K562 (cell line): ENCODE results near the gene NDUFV3. TPM values are rescaled to one million over a fixed set of nuclear protein-coding genes. Genes with fewer than 3 reads are reported as not detected.
A peak's percentile ranks its signal among the peaks of the same experiment; 100 is the strongest.
"Not testable (repeated sequence)": the region's sequence is repeated elsewhere in the genome, so short reads cannot be mapped to it uniquely, and the experiment has no call there.

ENCODE experiments used
- ATAC-seq: fragments of 200-7000 bp; cut with Tn5 transposase; 3 replicates; pipeline ENCODE4 v1.9.1; 2020; ENCODE audit warnings: moderate library complexity
- BruUV-seq: library from RNA; stranded (reverse); fragments of 400-500 nt; replicated peaks from 2 replicates; lab custom pipeline; 2021; lab: Mats Ljungman, UMichigan
- CTCF ChIA-PET: fragments of 300-600 bp; formaldehyde crosslinking; extraction: SDS; loops from one replicate; lab custom pipeline; 2021; ENCODE audit warnings: low intra/inter-chr PET ratio; lab: Yijun Ruan, JAX
- POLR2A ChIA-PET: fragments of 300-600, 350-650 bp; sonication (Branson Sonifier 250); formaldehyde crosslinking; extraction: SDS; loops from one replicate; lab custom pipeline; 2021; ENCODE audit warnings: antibody characterized with exemption, inconsistent platforms; lab: Yijun Ruan, JAX
- DNase-seq, 4 experiments: peaks; one replicate each; pipeline versions ENCODE4 v3.0.0 to v3.0.0-alpha.2; 2011 to 2018; ENCODE audit warnings: low spot score in 3 of 4, mixed read lengths in 3 of 4; ENCODE audit errors: extremely low read depth in 1 of 4
- FAIRE-seq: peaks from 2 replicates; lab custom pipeline; 2011; peaks lifted over from hg19 to GRCh38; lab: Jason Lieb, UNC
- H2AFZ ChIP-seq: 2 replicates; pipeline ENCODE4 v1.6.0; 2011; ENCODE audit warnings: low read depth, low read length, control low read depth, inconsistent platforms
- H3K27ac ChIP-seq: fragments of 200-600 bp; 3 replicates; pipeline ENCODE4 v1.8.0; 2011; ENCODE audit warnings: low read depth, mild to moderate bottlenecking, control low read depth, inconsistent platforms, low read length, moderate library complexity, mixed read lengths; ENCODE audit errors: extremely low read depth
- H3K27me3 ChIP-seq, 2 experiments: fragments of 300-600 bp in 1 of 2; 2 replicates in 1 of 2; 3 replicates in 1 of 2; pipeline versions ENCODE4 v1.6.0 to v1.8.0; 2011; ENCODE audit warnings: inconsistent platforms in 2 of 2, low read length in 2 of 2, mild to moderate bottlenecking in 1 of 2, mixed read lengths in 1 of 2, moderate library complexity in 1 of 2; ENCODE audit not compliant: control insufficient read depth in 2 of 2, insufficient read depth in 2 of 2
- H3K36me3 ChIP-seq: fragments of 300-600 bp; 3 replicates; pipeline ENCODE4 v1.8.0; 2011; ENCODE audit warnings: mild to moderate bottlenecking, low read length, inconsistent platforms; ENCODE audit not compliant: control insufficient read depth, insufficient read depth
- H3K4me1 ChIP-seq, 2 experiments: fragments of 200-600 bp in 1 of 2; replicated peaks in 1 of 2; 2 replicates in 1 of 2; 3 replicates in 1 of 2; pipeline versions ENCODE4 v1.5.1 to v1.8.0; 2011; ENCODE audit warnings: inconsistent platforms in 2 of 2, low read length in 2 of 2, mild to moderate bottlenecking in 1 of 2, mixed read lengths in 1 of 2, moderate library complexity in 1 of 2; ENCODE audit not compliant: control insufficient read depth in 2 of 2, insufficient read depth in 2 of 2
- H3K4me2 ChIP-seq: 2 replicates; pipeline ENCODE4 v1.6.1; 2011; ENCODE audit warnings: low read length, control low read depth, inconsistent platforms, mixed read lengths; ENCODE audit not compliant: insufficient read depth
- H3K4me3 ChIP-seq: fragments of 200-600 bp; sonication (generic), shearing (Covaris generic); 2 replicates; pipeline ENCODE4 v1.5.1; 2016; ENCODE audit warnings: control low read depth, inconsistent platforms
- H3K79me2 ChIP-seq: fragments of 200-600 bp; 3 replicates; pipeline ENCODE4 v1.8.0; 2011; ENCODE audit warnings: low read length, inconsistent platforms; ENCODE audit not compliant: control insufficient read depth, insufficient read depth
- H3K9ac ChIP-seq, 2 experiments: 2 replicates each; pipeline versions ENCODE4 v1.6.0 to v1.6.1; 2011; ENCODE audit warnings: low read depth in 2 of 2, low read length in 2 of 2, control low read depth in 1 of 2, inconsistent platforms in 1 of 2, mild to moderate bottlenecking in 1 of 2, mixed read lengths in 1 of 2; ENCODE audit not compliant: insufficient read depth in 1 of 2
- H3K9me1 ChIP-seq: one replicate; pipeline ENCODE4 v1.6.0; 2011; ENCODE audit warnings: inconsistent platforms, mild to moderate bottlenecking, low read length, moderate library complexity; ENCODE audit not compliant: control insufficient read depth, insufficient read depth
- H3K9me3 ChIP-seq: replicated peaks from 2 replicates; pipeline ENCODE4 v1.5.1; 2011; ENCODE audit warnings: low read depth, low read length, inconsistent platforms; ENCODE audit not compliant: control insufficient read depth, insufficient read depth
- H4K20me1 ChIP-seq: replicated peaks from 2 replicates; pipeline ENCODE4 v1.6.1; 2011; ENCODE audit warnings: low read length, inconsistent platforms, mixed read lengths; ENCODE audit not compliant: control insufficient read depth, insufficient read depth
- CBX2 ChIP-seq: fragments of 200-600 bp; sonication (generic); IDR thresholded peaks from one replicate; pipeline ENCODE4 v1.6.1; 2012; ENCODE audit warnings: mild to moderate bottlenecking, low read length, inconsistent platforms; ENCODE audit not compliant: insufficient read depth, poor library complexity, severe bottlenecking
- E2F1 ChIP-seq: sonication (generic); formaldehyde crosslinking; IDR thresholded peaks from 2 replicates; pipeline ENCODE4 v1.8.1; 2023; ENCODE audit warnings: mild to moderate bottlenecking, missing genetic modification reagents, moderate library complexity
- ETV6 ChIP-seq, 3 experiments: fragments of 150-350 bp in 1 of 3; sonication (generic) in 1 of 3; formaldehyde crosslinking in 1 of 3; IDR thresholded peaks; 2 replicates each; pipeline versions ENCODE4 v1.6.1 to v1.8.0; 2014 to 2022; ENCODE audit warnings: borderline replicate concordance in 2 of 3, low read depth in 2 of 3, antibody characterized with exemption in 1 of 3, low read length in 1 of 3, mild to moderate bottlenecking in 1 of 3, missing genetic modification reagents in 1 of 3
- FOXA3 ChIP-seq, 2 experiments: fragments of 450-650 bp in 1 of 2; sonication (generic) in 1 of 2; formaldehyde crosslinking; IDR thresholded peaks in 1 of 2; conservative IDR thresholded peaks in 1 of 2; 2 replicates each; pipeline versions ENCODE4 v1.4.0 to v1.8.0; 2020 to 2022; ENCODE audit warnings: mild to moderate bottlenecking in 2 of 2, missing genetic modification reagents in 1 of 2
- IRF2 ChIP-seq: sonication (generic); formaldehyde crosslinking; IDR thresholded peaks from 2 replicates; pipeline ENCODE4 v1.8.1; 2022; ENCODE audit warnings: mild to moderate bottlenecking, missing genetic modification reagents
- JUN ChIP-seq, 2 experiments: sonication (generic) in 1 of 2; formaldehyde crosslinking in 1 of 2; IDR thresholded peaks; 2 replicates each; pipeline versions ENCODE4 v1.6.1 to v1.8.0; 2012 to 2022; ENCODE audit warnings: borderline replicate concordance in 2 of 2, mild to moderate bottlenecking in 2 of 2, improper control_type of control experiment in 1 of 2, low read depth in 1 of 2, low read length in 1 of 2, missing genetic modification reagents in 1 of 2
- POLR2A ChIP-seq: fragments of 450-650 bp; conservative IDR thresholded peaks from 2 replicates; pipeline ENCODE4 v1.6.1; 2016
- POLR2G ChIP-seq: fragments of 200-400 bp; formaldehyde crosslinking; IDR thresholded peaks from 2 replicates; pipeline ENCODE4 v1.6.1; 2017; ENCODE audit warnings: low read depth, mild to moderate bottlenecking, antibody characterized with exemption, low read length, moderate library complexity
- RBFOX2 ChIP-seq: fragments of 200-400 bp; formaldehyde crosslinking; IDR thresholded peaks from 2 replicates; pipeline ENCODE4 v1.6.1; 2017; ENCODE audit warnings: low read depth, mild to moderate bottlenecking, low read length, moderate library complexity
- SREBF1 ChIP-seq: fragments of 150-350 bp; IDR thresholded peaks from 2 replicates; pipeline ENCODE4 v1.6.1; 2014; ENCODE audit warnings: antibody characterized with exemption, low read depth, low read length, borderline replicate concordance
- TAF7 ChIP-seq: fragments of 450-650 bp; IDR thresholded peaks from 2 replicates; pipeline ENCODE4 v1.6.1; 2016; ENCODE audit warnings: missing genetic modification characterization, missing compliant biosample characterization
- WGBS: fragments of 100-300 bp; shearing (Covaris generic); methylation state at CpG from one replicate; pipeline ENCODE4 v1.1.6; 2016; ENCODE audit warnings: low coverage, mixed read lengths; ENCODE audit not compliant: insufficient coverage; ENCODE audit errors: missing lambda C conversion rate; 5-methylcytosine and 5-hydroxymethylcytosine counted together
- in situ Hi-C: fragments of 300-500 bp; cut with MboI; formaldehyde crosslinking; loops from 4 replicates; pipeline ENCODE4 v1.15.0; 2018; ENCODE audit warnings: inconsistent platforms, mixed read lengths
- intact Hi-C: fragments of 100-400 bp; cut with micrococcal nuclease; formaldehyde crosslinking; loops from 2 replicates; pipeline ENCODE4 v1.14.2; 2022
- polyA plus RNA-seq, 8 experiments: library from polyadenylated mRNA; depleted of rRNA in 4 of 8; stranded (reverse) in 5 of 8; unstranded in 3 of 8; fragments of >200 nt; fragmentation: Nextera tagmentation in 2 of 8; fragmentation: Illumina TruSeq in 1 of 8; extraction: Ambion mirVana in 2 of 8; extraction: Trizol in 1 of 8; gene quantifications; 2 replicates each; pipeline versions ENCODE4 v1.2.1 to v1.2.3, GENCODE V29; 2011 to 2014; ENCODE audit warnings: inconsistent platforms in 1 of 8, missing spikeins in 1 of 8
- total RNA-seq, 7 experiments: library from RNA; depleted of rRNA in 6 of 7; stranded (reverse); fragments of >200 nt in 6 of 7; fragmentation: Illumina TruSeq in 2 of 7; extraction: Trizol in 2 of 7; gene quantifications; 2 replicates each; pipeline versions ENCODE4 v1.2.1 to v1.2.3, GENCODE V29; 2011 to 2021; ENCODE audit warnings: low replicate concordance in 1 of 7

Gene NDUFV3
- total and polyA plus RNA-seq, 9 of the 15 experiments (the other 6 are each of a cell fraction or from before 2014, with no cell fraction given) = 19.1 to 87.8 (median 74.3) TPM

- ATAC-seq, CTCF ChIA-PET, intact Hi-C loops, H2AFZ ChIP-seq, FAIRE-seq, H3K27ac ChIP-seq, H3K9me3 ChIP-seq, H3K4me1 ChIP-seq, BruUV-seq, H3K9ac ChIP-seq, H3K27me3 ChIP-seq, H3K79me2 ChIP-seq, H3K9me1 ChIP-seq, H4K20me1 ChIP-seq, H3K4me2 ChIP-seq, H3K4me3 ChIP-seq, DNase-seq: not testable (repeated sequence)
- in situ Hi-C loops = loop anchor here (25.0 kb wide), 1 partner anchor 200 kb away; the partner anchor contains the start of gene U2AF1
- H3K36me3 ChIP-seq = peaks cover 53% of the 10 kb centered on the region; the same call in 2 of the 3 replicates
- 89% methylated on average over 5 of the region's 6 CpGs for WGBS
- POLR2A ChIA-PET = interaction anchor here (0.6 to 0.7 kb wide), 2 partner anchors 28 to 651 kb away, joined by 3 to 4 read pairs; no protein-coding TSS in a partner anchor
- TF ChIP-seq POLR2A = peak; percentile 29; the same call in 1 of the 2 replicates
Observed at GRCh38 chr21:42911920-42912319, 18.8 kb downstream of the NDUFV3 start.

GRCh38 chr21:42913476-42913875 is 20.4 kb downstream of the NDUFV3 start:
- Histone ChIP-seq H3K27me3 (no peaks in the 10 kb centered on the region), H3K4me3 (no peak overlapping the region), H3K4me2 (no peak overlapping the region), H3K9ac (peak overlapping the region in 1 of 2 experiments; percentile 73; a peak in 2 of 4 replicates), H3K79me2 (no peaks in the 10 kb centered on the region), H3K27ac (no peak overlapping the region), H3K36me3 (peaks cover 38% of the 10 kb centered on the region; the same call in 2 of the 3 replicates), H3K4me1 (peaks cover 0 to 2% of the 10 kb centered on the region in 2 experiments; a peak in 1 of 5 replicates), H3K9me3 (peaks cover 1% of the 10 kb centered on the region; the same call in 1 of the 2 replicates), H2AFZ (no peak overlapping the region), H4K20me1 (no peaks in the 10 kb centered on the region), H3K9me1 (peaks cover 4% of the 10 kb centered on the region)
- ChIA-PET CTCF (no interaction called here), POLR2A (interaction anchor here (1.2 to 1.3 kb wide), 2 partner anchors 13 to 33 kb away, joined by 3 to 5 read pairs; no protein-coding TSS in a partner anchor)
- DNase-seq = no peak
- no TSS peak for BruUV-seq
- FAIRE-seq = no peak
- intact Hi-C loops = no loop called here
- in situ Hi-C loops = loop anchor here (25.0 kb wide), 1 partner anchor 199 kb away; the partner anchor contains the start of gene U2AF1
- 70% methylated on average over 7 of the region's 7 CpGs for WGBS
- ATAC-seq = peak; percentile 61
- TF ChIP-seq CBX2 = no peak
- no peak for TF ChIP-seq IRF2 (CRISPR knock-in tag)
- no peak for TF ChIP-seq JUN (IDR thresholded peaks at IDR 0.05; ENCODE audit: borderline replicate concordance, low read depth, low read length)
- TF ChIP-seq JUN (CRISPR knock-in tag; IDR thresholded peaks at IDR 0.05; ENCODE audit: borderline replicate concordance) = no peak
- TF ChIP-seq RBFOX2 = 0 out of 2 replicates have a peak, but pooled peaks have one; percentile 25
- no peak for TF ChIP-seq SREBF1
- no peak for TF ChIP-seq E2F1 (CRISPR knock-in tag)
- no peak for TF ChIP-seq TAF7
- peak; percentile 65 for TF ChIP-seq POLR2G
- TF ChIP-seq ETV6 (IDR thresholded peaks at IDR 0.05; ENCODE audit: borderline replicate concordance in 1 of 2, low read depth in 2 of 2, low read length in 1 of 2) = no peak
- no peak for TF ChIP-seq ETV6 (CRISPR knock-in tag; IDR thresholded peaks at IDR 0.05; ENCODE audit: borderline replicate concordance)
- no peak for TF ChIP-seq FOXA3 (CRISPR knock-in tag; conservative IDR thresholded peaks at IDR 0.05 in 1 of 2, IDR thresholded peaks at IDR 0.05 in 1 of 2)
